Epithelial cell of proximal tubule (primary cell): ENCODE measurements around the gene BLNK. TPM values are rescaled to one million over a fixed set of nuclear protein-coding genes. Genes with fewer than 3 reads are reported as not detected.
A peak's percentile ranks its signal among the peaks of the same experiment; 100 is the strongest.

Source experiments
- DNase-seq: peaks from one replicate; pipeline ENCODE4 v3.0.0-alpha.2; 2011; ENCODE audit warnings: low read depth
- H3K4me3 ChIP-seq: 2 replicates; pipeline ENCODE4 v1.5.1; 2011; ENCODE audit warnings: low read depth, mild to moderate bottlenecking, low read length
- CTCF ChIP-seq: conservative IDR thresholded peaks from 2 replicates; pipeline ENCODE4 v1.5.1; 2012; ENCODE audit warnings: low read depth, mild to moderate bottlenecking, low read length
- total RNA-seq: library from RNA; depleted of rRNA; stranded (reverse); fragments of >200 nt; gene quantifications from 2 replicates; pipeline ENCODE4 v1.2.3, GENCODE V29; 2015

BLNK gene
- total RNA-seq, 1 donor from 2014 or later, result 0.12 TPM

GRCh38 chr10:96288151-96288621, 16.8 kb upstream of the BLNK start:
- DNase-seq, result no peak
- peak overlapping the region; percentile 22 for H3K4me3 ChIP-seq
- no peak for TF ChIP-seq CTCF

DNA sequence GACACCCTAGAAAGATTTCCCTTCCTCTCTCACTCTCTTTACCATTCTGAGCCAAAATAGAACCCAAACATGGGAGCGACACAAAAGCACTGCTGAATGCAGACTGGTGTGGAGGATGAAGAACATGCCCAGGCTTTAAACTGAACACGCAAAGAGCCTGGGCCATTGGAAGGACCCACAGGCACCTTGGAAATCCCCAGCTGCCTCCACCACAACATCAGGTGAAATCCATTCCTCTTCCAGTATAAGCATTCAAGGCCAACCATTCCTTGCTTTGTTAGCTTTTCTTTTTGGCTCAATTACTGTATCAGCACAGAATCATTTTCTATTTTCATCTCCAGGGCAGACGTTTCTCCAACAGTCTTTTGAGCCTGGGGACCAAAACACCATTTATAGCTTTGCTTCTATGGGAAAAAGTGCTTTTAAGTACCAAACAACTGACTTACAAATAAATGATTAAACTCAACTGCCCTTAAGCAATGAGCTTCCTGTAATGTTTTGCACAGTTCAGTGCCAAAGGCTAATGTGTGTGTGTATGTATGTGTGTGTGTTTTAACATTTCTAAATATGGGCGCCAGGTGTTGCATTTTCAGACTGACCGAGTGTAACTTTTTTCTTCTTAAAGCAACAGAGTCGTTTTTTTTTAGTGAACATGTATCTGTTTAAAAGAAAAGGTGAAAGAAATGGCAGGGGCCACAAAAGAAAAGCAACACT, 16.2 kb upstream of the BLNK start:
- DNase-seq, result peak; percentile 99
- no peak overlapping the region for H3K4me3 ChIP-seq
- TF ChIP-seq CTCF, result no peak

DNA sequence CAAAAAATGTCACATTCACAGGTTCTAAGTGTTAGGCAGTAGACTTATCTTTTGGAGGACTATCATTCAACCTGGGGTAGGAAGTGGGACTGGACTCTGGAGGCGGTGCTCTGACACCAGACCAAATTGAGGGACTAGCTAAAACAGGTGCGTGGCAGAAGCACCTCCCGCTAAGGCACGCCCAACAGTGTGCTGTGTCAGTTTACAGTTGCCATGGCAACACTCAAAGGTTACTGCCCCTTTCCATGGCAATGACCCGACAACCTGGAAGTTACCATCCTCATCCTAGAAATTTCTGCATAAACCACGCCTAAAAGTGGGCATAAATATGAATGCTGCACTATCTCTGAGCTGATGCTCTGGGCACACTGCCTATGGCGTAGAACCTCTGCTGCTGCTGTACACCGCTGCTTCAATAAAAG, 14.0 kb upstream of the BLNK start:
- no peak for TF ChIP-seq CTCF
- no peak for DNase-seq
- no peak overlapping the region for H3K4me3 ChIP-seq

GRCh38 chr10:96283756-96284155, 12.4 kb upstream of the BLNK start:
- no peak for TF ChIP-seq CTCF
- DNase-seq, result no peak
- no peak overlapping the region for H3K4me3 ChIP-seq

DNA sequence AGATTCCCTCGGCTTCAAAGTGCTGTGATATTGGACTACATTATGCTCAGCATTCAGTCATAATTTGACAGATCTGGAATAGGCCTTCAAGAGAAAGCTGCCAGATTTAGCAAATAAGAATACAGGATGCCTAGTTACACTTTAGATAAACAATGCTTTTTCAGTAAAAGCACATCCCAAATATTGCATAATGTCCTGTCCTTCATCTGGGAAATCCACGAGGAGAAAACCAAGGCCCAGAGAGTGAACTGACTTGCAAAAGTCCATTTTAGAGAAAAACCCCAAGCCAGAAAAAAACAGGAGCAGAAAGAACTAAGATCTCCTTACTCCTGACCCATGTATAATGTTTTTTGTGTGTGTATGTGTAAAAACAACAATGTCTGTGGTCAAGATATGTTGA, 12.0 kb upstream of the BLNK start:
- TF ChIP-seq CTCF, result no peak
- no peak for DNase-seq
- H3K4me3 ChIP-seq, result no peak overlapping the region

DNA sequence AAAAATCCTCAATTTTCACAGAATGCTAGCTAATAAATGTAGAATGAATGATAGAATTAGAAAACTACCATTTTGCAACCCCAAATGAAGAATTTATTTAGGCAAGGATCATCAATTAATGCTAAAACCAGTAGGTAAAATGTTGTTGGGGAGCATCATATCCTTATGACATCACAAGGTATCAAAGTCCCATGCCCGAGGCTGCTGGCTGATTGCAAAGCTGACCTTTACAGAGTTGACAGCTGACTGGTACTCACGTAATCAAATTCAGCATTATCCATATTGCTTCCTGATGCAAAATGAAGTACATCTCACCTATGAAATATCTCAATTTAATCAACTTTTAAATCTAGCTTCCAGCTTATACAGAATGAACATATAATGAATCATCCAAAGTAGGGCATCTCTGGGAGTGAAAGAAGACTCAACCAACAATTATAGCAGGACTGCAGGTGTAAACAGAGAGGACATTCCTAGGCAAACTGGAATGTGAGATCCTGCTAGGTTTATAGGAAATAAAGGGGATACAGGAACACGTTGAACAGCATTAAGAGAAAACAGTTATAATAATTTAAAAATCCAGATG, 10.2 kb upstream of the BLNK start:
- no peak for TF ChIP-seq CTCF
- DNase-seq, result no peak
- no peak overlapping the region for H3K4me3 ChIP-seq

- no peak overlapping the region for H3K4me3 ChIP-seq
- no peak for TF ChIP-seq CTCF
- no peak for DNase-seq
These were observed 9.5 kb upstream of the BLNK start for GRCh38 chr10:96280859-96281258.
